ENCODE results near the gene CNIH1.
A peak's percentile ranks its signal among the peaks of the same experiment; 100 is the strongest.
"Not testable (repeated sequence)": the region's sequence is repeated elsewhere in the genome, so short reads cannot be mapped to it uniquely, and the experiment has no call there.

CNIH1 gene

GRCh38 chr14:54427871-54428270, 13.3 kb downstream of the CNIH1 start:
- no peak for DNase-seq (ENCODE audit: low spot score)

GRCh38 chr14:54425537-54426274, 15.5 kb downstream of the CNIH1 start:
- no peak for DNase-seq (ENCODE audit: low spot score)

- no peak for DNase-seq (ENCODE audit: low spot score)
Observed at GRCh38 chr14:54425068-54425467, 16.1 kb downstream of the CNIH1 start.

- DNase-seq (ENCODE audit: low spot score): no peak
Observed at GRCh38 chr14:54424479-54424901, 16.7 kb downstream of the CNIH1 start.

- DNase-seq (ENCODE audit: low spot score): no peak
Observed at GRCh38 chr14:54423991-54424390, 17.2 kb downstream of the CNIH1 start.

GRCh38 chr14:54420478-54421142, 20.6 kb downstream of the CNIH1 start:
- DNase-seq (ENCODE audit: low spot score): peak; percentile 24

- DNase-seq (ENCODE audit: low spot score): no peak
Observed at GRCh38 chr14:54411371-54411770, 29.8 kb downstream of the CNIH1 start.

GRCh38 chr14:54410215-54410614, 31.0 kb downstream of the CNIH1 start:
- DNase-seq (ENCODE audit: low spot score): no peak

GRCh38 chr14:54403401-54404005, 37.7 kb downstream of the CNIH1 start:
- not testable (repeated sequence) for DNase-seq (ENCODE audit: low spot score)

GRCh38 chr14:54399560-54399959, 41.6 kb downstream of the CNIH1 start:
- no peak for DNase-seq (ENCODE audit: low spot score)

GRCh38 chr14:54396493-54397335, 44.5 kb downstream of the CNIH1 start, which contains the start of gene CDKN3:
TSS of gene CDKN3 (plus strand) at chr14:54397007. CDS start at chr14:54397069, 62 bp downstream.
- peak; percentile 98 for DNase-seq (ENCODE audit: low spot score)

GRCh38 chr14:54396183-54396492, 45.0 kb downstream of the CNIH1 start:
- DNase-seq (ENCODE audit: low spot score): no peak

- no peak for DNase-seq (ENCODE audit: low spot score)
Observed at GRCh38 chr14:54395716-54396115, 45.5 kb downstream of the CNIH1 start.

GRCh38 chr14:54395284-54395683, 45.9 kb downstream of the CNIH1 start:
- DNase-seq (ENCODE audit: low spot score): no peak

GRCh38 chr14:54394596-54394995, 46.6 kb downstream of the CNIH1 start:
- DNase-seq (ENCODE audit: low spot score): no peak

- not testable (repeated sequence) for DNase-seq (ENCODE audit: low spot score)
Observed at GRCh38 chr14:54392986-54393884, 47.9 kb downstream of the CNIH1 start.

GRCh38 chr14:54392131-54392859, 48.9 kb downstream of the CNIH1 start:
- DNase-seq (ENCODE audit: low spot score): no peak

- no peak for DNase-seq (ENCODE audit: low spot score)
Observed at GRCh38 chr14:54387328-54387727, 53.8 kb downstream of the CNIH1 start.

GRCh38 chr14:54385556-54385955, 55.6 kb downstream of the CNIH1 start:
- DNase-seq (ENCODE audit: low spot score): no peak

GRCh38 chr14:54383835-54384234, 57.3 kb downstream of the CNIH1 start:
- no peak for DNase-seq (ENCODE audit: low spot score)

GRCh38 chr14:54381821-54382220, 59.4 kb downstream of the CNIH1 start:
- no peak for DNase-seq (ENCODE audit: low spot score)
